SK-N-SH (cell line): ENCODE measurements around the gene SUPT5H. TPM values are rescaled to one million over a fixed set of nuclear protein-coding genes. Genes with fewer than 3 reads are reported as not detected.
A peak's percentile ranks its signal among the peaks of the same experiment; 100 is the strongest.

ENCODE experiments used
- CTCF ChIA-PET: fragments of 300-600, 350-600 bp; formaldehyde crosslinking; extraction: SDS; loops from one replicate; lab custom pipeline; 2021; lab: Yijun Ruan, JAX
- POLR2A ChIA-PET: fragments of 350-600 bp; sonication (Branson Sonifier 250); formaldehyde crosslinking; extraction: SDS; loops from one replicate; lab custom pipeline; 2020; ENCODE audit warnings: antibody characterized with exemption, inconsistent platforms; lab: Yijun Ruan, JAX
- DNase-seq: peaks from one replicate; pipeline ENCODE4 v3.0.0; 2012
- H2AFZ ChIP-seq: fragments of 200-600 bp; sonication (generic); 2 replicates; pipeline ENCODE4 v1.8.1; 2016; ENCODE audit warnings: antibody characterized with exemption, mild to moderate bottlenecking, low read depth
- H3F3A ChIP-seq: fragments of 200-600 bp; sonication (generic); replicated peaks from 2 replicates; pipeline ENCODE3; 2016; ENCODE audit warnings: antibody characterized with exemption, mild to moderate bottlenecking; ENCODE audit not compliant: insufficient read depth
- H3K27ac ChIP-seq, 2 experiments: fragments of 200-500 bp in 1 of 2; fragments of 200-600 bp in 1 of 2; sonication (Bioruptor generic) in 1 of 2; sonication (generic), shearing (Covaris generic) in 1 of 2; 2 replicates each; pipeline versions ENCODE4 v1.5.1 to v1.6.1; 2014 to 2016; ENCODE audit warnings: low read depth in 2 of 2, inconsistent platforms in 1 of 2, low read length in 1 of 2, mild to moderate bottlenecking in 1 of 2, mixed read lengths in 1 of 2
- H3K27me3 ChIP-seq: fragments of 200-600 bp; sonication (generic), shearing (Covaris generic); 2 replicates; pipeline ENCODE4 v1.6.1; 2016; ENCODE audit warnings: mixed run types; ENCODE audit not compliant: insufficient read depth
- H3K36me3 ChIP-seq, 2 experiments: fragments of 200-500 bp in 1 of 2; fragments of 200-600 bp in 1 of 2; sonication (Bioruptor generic) in 1 of 2; sonication (generic) in 1 of 2; replicated peaks in 1 of 2; 2 replicates each; pipeline versions ENCODE3 to v1.5.1; 2014 to 2016; ENCODE audit warnings: low read length in 1 of 2, mild to moderate bottlenecking in 1 of 2; ENCODE audit not compliant: insufficient read depth in 2 of 2, control insufficient read depth in 1 of 2
- H3K4me1 ChIP-seq, 2 experiments: fragments of 200-500 bp in 1 of 2; fragments of 200-600 bp in 1 of 2; sonication (Bioruptor generic) in 1 of 2; sonication (generic), shearing (Covaris generic) in 1 of 2; 2 replicates each; pipeline versions ENCODE4 v1.5.1 to v1.6.1; 2014 to 2016; ENCODE audit warnings: low read depth in 1 of 2, low read length in 1 of 2, mixed run types in 1 of 2; ENCODE audit not compliant: insufficient read depth in 2 of 2, control insufficient read depth in 1 of 2
- H3K4me2 ChIP-seq: fragments of 200-600 bp; sonication (generic), shearing (Covaris generic); 2 replicates; pipeline ENCODE4 v1.6.1; 2017; ENCODE audit warnings: mixed run types
- H3K4me3 ChIP-seq, 2 experiments: fragments of 200-500 bp in 1 of 2; fragments of 200-600 bp in 1 of 2; sonication (Bioruptor generic) in 1 of 2; sonication (generic), shearing (Covaris generic) in 1 of 2; 2 replicates each; pipeline versions ENCODE4 v1.5.1 to v1.8.1; 2014 to 2016; ENCODE audit warnings: low read depth in 2 of 2, inconsistent platforms in 1 of 2, low read length in 1 of 2, mild to moderate bottlenecking in 1 of 2, mixed read lengths in 1 of 2, moderate library complexity in 1 of 2
- H3K79me2 ChIP-seq: fragments of 200-600 bp; sonication (generic); 2 replicates; pipeline ENCODE4 v1.8.1; 2017; ENCODE audit warnings: mild to moderate bottlenecking; ENCODE audit not compliant: insufficient read depth
- H3K9ac ChIP-seq: fragments of 200-600 bp; sonication (generic); 2 replicates; pipeline ENCODE4 v1.6.1; 2017; ENCODE audit warnings: mixed run types
- H3K9me2 ChIP-seq: fragments of 200-600 bp; sonication (generic); 2 replicates; pipeline ENCODE4 v1.6.1; 2017; ENCODE audit warnings: mixed run types
- H3K9me3 ChIP-seq: fragments of 200-600 bp; sonication (generic); 2 replicates; pipeline ENCODE4 v1.6.1; 2017; ENCODE audit warnings: mixed run types, mild to moderate bottlenecking, moderate library complexity
- H4K20me1 ChIP-seq: fragments of 200-600 bp; sonication (generic); 2 replicates; pipeline ENCODE4 v1.6.1; 2017; ENCODE audit warnings: mild to moderate bottlenecking, mixed run types; ENCODE audit not compliant: insufficient read depth
- CHD2 ChIP-seq: fragments of 150-350 bp; IDR thresholded peaks from 2 replicates; pipeline ENCODE4 v1.6.1; 2018; ENCODE audit warnings: low read length; ENCODE audit not compliant: partially characterized antibody
- ELF1 ChIP-seq: IDR thresholded peaks from 2 replicates; pipeline ENCODE4 v1.4.0; 2012
- EP300 ChIP-seq, 2 experiments: IDR thresholded peaks; 2 replicates each; pipeline versions ENCODE4 v1.4.0 to v1.6.1; 2012; ENCODE audit warnings: borderline replicate concordance in 1 of 2, low read depth in 1 of 2, low read length in 1 of 2
- FOSL2 ChIP-seq: IDR thresholded peaks from 2 replicates; pipeline ENCODE4 v1.4.0; 2012; ENCODE audit warnings: low read depth, mild to moderate bottlenecking, moderate library complexity, borderline replicate concordance
- FOXM1 ChIP-seq: IDR thresholded peaks from 2 replicates; pipeline ENCODE4 v1.4.0; 2012; ENCODE audit warnings: low read depth, mild to moderate bottlenecking
- GABPA ChIP-seq: IDR thresholded peaks from 2 replicates; pipeline ENCODE4 v1.4.0; 2012; ENCODE audit warnings: low read depth, mild to moderate bottlenecking
- GATA2 ChIP-seq: sonication (generic); formaldehyde crosslinking; IDR thresholded peaks from 2 replicates; pipeline ENCODE4 v1.5.0; 2020; ENCODE audit warnings: mild to moderate bottlenecking, missing genetic modification reagents
- MXI1 ChIP-seq: IDR thresholded peaks from 2 replicates; pipeline ENCODE4 v1.6.1; 2012; ENCODE audit warnings: mild to moderate bottlenecking, low read depth, low read length, improper control_type of control experiment
- NFIC ChIP-seq: IDR thresholded peaks from 2 replicates; pipeline ENCODE4 v1.4.0; 2012; ENCODE audit warnings: borderline replicate concordance
- NRF1 ChIP-seq: IDR thresholded peaks from 2 replicates; pipeline ENCODE4 v1.6.1; 2012; ENCODE audit warnings: low read depth, mild to moderate bottlenecking, low read length
- POLR2AphosphoS5 ChIP-seq: IDR thresholded peaks from 2 replicates; pipeline ENCODE4 v1.6.1; 2012; ENCODE audit warnings: low read depth, low read length
- RAD21 ChIP-seq: IDR thresholded peaks from 2 replicates; pipeline ENCODE4 v1.6.1; 2012; ENCODE audit warnings: mild to moderate bottlenecking, low read length
- RCOR1 ChIP-seq: fragments of 150-350 bp; IDR thresholded peaks from 2 replicates; pipeline ENCODE4 v1.6.1; 2017; ENCODE audit warnings: antibody characterized with exemption, low read length
- RFX5 ChIP-seq: IDR thresholded peaks from 2 replicates; pipeline ENCODE4 v1.6.1; 2012; ENCODE audit warnings: mild to moderate bottlenecking, improper control_type of control experiment, low read length
- RXRA ChIP-seq: IDR thresholded peaks from 2 replicates; pipeline ENCODE4 v1.4.0; 2012; ENCODE audit warnings: low read depth, mild to moderate bottlenecking, borderline replicate concordance
- SIN3A ChIP-seq: IDR thresholded peaks from 2 replicates; pipeline ENCODE4 v1.6.1; 2012; ENCODE audit warnings: low read depth, mild to moderate bottlenecking, low read length, moderate library complexity, borderline replicate concordance
- SMC3 ChIP-seq: IDR thresholded peaks from 2 replicates; pipeline ENCODE4 v1.6.1; 2012; ENCODE audit warnings: low read depth, low read length, improper control_type of control experiment
- TEAD4 ChIP-seq: IDR thresholded peaks from 2 replicates; pipeline ENCODE4 v1.4.0; 2012; ENCODE audit warnings: mild to moderate bottlenecking, borderline replicate concordance; ENCODE audit not compliant: insufficient read depth
- WGBS: methylation state at CpG from one replicate; pipeline ENCODE4 v1.1.6; 2017; ENCODE audit warnings: low lambda C conversion rate; 5-methylcytosine and 5-hydroxymethylcytosine counted together
- polyA plus RNA-seq, 3 experiments: library from polyadenylated mRNA; depleted of rRNA; stranded (reverse); fragments of >200 nt; gene quantifications; 2 replicates each; pipeline ENCODE4 v1.2.3, GENCODE V29; 2012
- TF ChIP-seq, protein P1 (sequence below): IDR thresholded peaks from 2 replicates; pipeline ENCODE4 v1.6.1; 2012; ENCODE audit warnings: mild to moderate bottlenecking, low read depth, low read length, moderate library complexity
- TF ChIP-seq, protein P2 (sequence below): IDR thresholded peaks from 2 replicates; pipeline ENCODE4 v1.4.0; 2012; ENCODE audit warnings: low read depth

Gene SUPT5H
- polyA plus RNA-seq, 1 of the 3 experiments (the other 2 are of a cell fraction), result 137 TPM

DNA sequence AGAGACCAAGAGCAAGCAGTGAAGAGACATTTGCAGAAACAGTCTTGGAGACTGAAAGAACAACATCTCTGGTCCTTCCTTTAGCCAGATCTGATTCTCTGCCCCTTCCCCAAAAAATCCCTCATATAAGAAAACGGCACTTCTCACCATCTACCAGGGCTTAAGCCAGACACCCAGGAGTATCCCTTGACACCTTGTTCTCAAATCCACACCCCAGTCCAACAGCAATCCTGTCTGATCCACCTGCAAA lies 34.6 kb upstream of the SUPT5H start:
- Histone ChIP-seq H3K4me2 (peak overlapping the region; percentile 92), H3K4me3 (no peak overlapping the region), H3K9ac (peak overlapping the region; percentile 68), H3K36me3 (peaks cover 0 to 7% of the 10 kb centered on the region in 2 experiments), H4K20me1 (peaks cover 29% of the 10 kb centered on the region), H3K9me3 (no peaks in the 10 kb centered on the region), H3K27me3 (no peaks in the 10 kb centered on the region), H3K4me1 (peaks cover 29 to 44% of the 10 kb centered on the region in 2 experiments; a peak in 3 of 4 replicates), H2AFZ (no peak overlapping the region), H3K79me2 (peaks cover 60% of the 10 kb centered on the region), H3K9me2 (no peaks in the 10 kb centered on the region), H3F3A (peaks cover 38% of the 10 kb centered on the region), H3K27ac (peak overlapping the region in 1 of 2 experiments; percentile 91; a peak in 2 of 4 replicates)
- TF ChIP-seq GABPA (no peak), RAD21 (no peak), GATA2 (CRISPR knock-in tag) (no peak), NFIC (no peak), CHD2 (no peak), MXI1 (no peak), FOSL2 (no peak), FOXM1 (no peak), ELF1 (no peak), RXRA (no peak), EP300 (IDR thresholded peaks at IDR 0.05; ENCODE audit: borderline replicate concordance in 1 of 2, low read depth in 1 of 2, low read length in 1 of 2) (no peak), NRF1 (no peak), POLR2AphosphoS5 (no peak), TEAD4 (no peak), RFX5 (no peak), SIN3A (no peak), RCOR1 (no peak), SMC3 (no peak)
- TF ChIP-seq, protein P1, sequence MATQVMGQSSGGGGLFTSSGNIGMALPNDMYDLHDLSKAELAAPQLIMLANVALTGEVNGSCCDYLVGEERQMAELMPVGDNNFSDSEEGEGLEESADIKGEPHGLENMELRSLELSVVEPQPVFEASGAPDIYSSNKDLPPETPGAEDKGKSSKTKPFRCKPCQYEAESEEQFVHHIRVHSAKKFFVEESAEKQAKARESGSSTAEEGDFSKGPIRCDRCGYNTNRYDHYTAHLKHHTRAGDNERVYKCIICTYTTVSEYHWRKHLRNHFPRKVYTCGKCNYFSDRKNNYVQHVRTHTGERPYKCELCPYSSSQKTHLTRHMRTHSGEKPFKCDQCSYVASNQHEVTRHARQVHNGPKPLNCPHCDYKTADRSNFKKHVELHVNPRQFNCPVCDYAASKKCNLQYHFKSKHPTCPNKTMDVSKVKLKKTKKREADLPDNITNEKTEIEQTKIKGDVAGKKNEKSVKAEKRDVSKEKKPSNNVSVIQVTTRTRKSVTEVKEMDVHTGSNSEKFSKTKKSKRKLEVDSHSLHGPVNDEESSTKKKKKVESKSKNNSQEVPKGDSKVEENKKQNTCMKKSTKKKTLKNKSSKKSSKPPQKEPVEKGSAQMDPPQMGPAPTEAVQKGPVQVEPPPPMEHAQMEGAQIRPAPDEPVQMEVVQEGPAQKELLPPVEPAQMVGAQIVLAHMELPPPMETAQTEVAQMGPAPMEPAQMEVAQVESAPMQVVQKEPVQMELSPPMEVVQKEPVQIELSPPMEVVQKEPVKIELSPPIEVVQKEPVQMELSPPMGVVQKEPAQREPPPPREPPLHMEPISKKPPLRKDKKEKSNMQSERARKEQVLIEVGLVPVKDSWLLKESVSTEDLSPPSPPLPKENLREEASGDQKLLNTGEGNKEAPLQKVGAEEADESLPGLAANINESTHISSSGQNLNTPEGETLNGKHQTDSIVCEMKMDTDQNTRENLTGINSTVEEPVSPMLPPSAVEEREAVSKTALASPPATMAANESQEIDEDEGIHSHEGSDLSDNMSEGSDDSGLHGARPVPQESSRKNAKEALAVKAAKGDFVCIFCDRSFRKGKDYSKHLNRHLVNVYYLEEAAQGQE, result no peak
- TF ChIP-seq, protein P2, sequence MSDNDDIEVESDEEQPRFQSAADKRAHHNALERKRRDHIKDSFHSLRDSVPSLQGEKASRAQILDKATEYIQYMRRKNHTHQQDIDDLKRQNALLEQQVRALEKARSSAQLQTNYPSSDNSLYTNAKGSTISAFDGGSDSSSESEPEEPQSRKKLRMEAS, result no peak
- no peak for DNase-seq
- WGBS, result 88% methylated on average over 1 of the region's 1 CpG
- CTCF ChIA-PET, result interaction anchor here (0.9 to 5.1 kb wide), 5 partner anchors 11 to 233 kb away, joined by 3 to 106 read pairs (median 18); partner anchors contain the start of genes MED29, PAF1 and RPS16
- POLR2A ChIA-PET, result interaction anchor here (1.0 kb wide), 1 partner anchor 13 kb away, joined by 4 read pairs; no protein-coding TSS in a partner anchor
